Measurements from ENCODE around the gene CAV3.

CAV3 gene

DNA sequence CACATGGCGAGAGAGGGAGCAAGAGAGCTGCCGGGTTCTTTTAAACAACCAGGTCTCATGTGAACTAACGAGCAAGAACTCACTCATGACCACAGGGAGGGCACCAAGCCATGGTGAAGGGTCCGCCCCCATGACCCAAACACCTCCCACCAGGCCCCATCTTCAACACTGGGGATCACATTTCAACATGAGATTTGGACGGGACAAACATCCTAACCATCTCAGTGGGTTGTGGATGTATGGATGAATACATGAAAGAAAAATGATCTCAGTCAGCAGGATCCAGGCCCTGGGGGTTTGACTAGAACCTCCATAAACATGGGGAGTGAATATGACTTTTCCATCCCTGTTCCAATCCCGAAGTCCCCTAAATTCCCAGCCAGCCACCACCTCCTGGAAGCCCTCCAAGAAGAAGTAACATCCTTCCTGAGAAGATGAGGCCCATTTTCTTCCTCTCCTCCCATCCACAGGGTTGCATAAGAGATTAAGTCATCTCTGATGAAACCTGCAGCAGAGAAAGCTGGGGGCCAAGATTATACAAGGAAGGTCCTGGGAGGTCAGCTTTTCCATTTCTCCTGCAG lies 9.5 kb downstream of the CAV3 start:
- Mint-ChIP-seq H3K27ac (no peak overlapping the region), H3K4me1 (ENCODE audit: low read depth) (peaks cover 5% of the 10 kb centered on the region), H3K36me3 (ENCODE audit: low read depth) (no peaks in the 10 kb centered on the region), H3K9me3 (no peaks in the 10 kb centered on the region), H3K27me3 (peaks cover 6% of the 10 kb centered on the region), H3K4me3 (no peak overlapping the region)
- intact Hi-C loops (cut with micrococcal nuclease): no loop called here

- H3K27ac Mint-ChIP-seq: no peak overlapping the region
- no peaks in the 10 kb centered on the region for H3K9me3 Mint-ChIP-seq
- peaks cover 6% of the 10 kb centered on the region for H3K27me3 Mint-ChIP-seq
- no peaks in the 10 kb centered on the region for H3K36me3 Mint-ChIP-seq (ENCODE audit: low read depth)
- no peak overlapping the region for H3K4me3 Mint-ChIP-seq
- intact Hi-C loops (cut with micrococcal nuclease): no loop called here
- H3K4me1 Mint-ChIP-seq (ENCODE audit: low read depth): peaks cover 5% of the 10 kb centered on the region
Observed at GRCh38 chr3:8743911-8744310, 10.3 kb downstream of the CAV3 start.

- no peaks in the 10 kb centered on the region for H3K9me3 Mint-ChIP-seq
- H3K4me3 Mint-ChIP-seq: no peak overlapping the region
- H3K27me3 Mint-ChIP-seq: peaks cover 6% of the 10 kb centered on the region
- intact Hi-C loops (cut with micrococcal nuclease): no loop called here
- peaks cover 5% of the 10 kb centered on the region for H3K4me1 Mint-ChIP-seq (ENCODE audit: low read depth)
- H3K27ac Mint-ChIP-seq: no peak overlapping the region
- no peaks in the 10 kb centered on the region for H3K36me3 Mint-ChIP-seq (ENCODE audit: low read depth)
Observed at GRCh38 chr3:8745619-8746370, 12.2 kb downstream of the CAV3 start.

- no peaks in the 10 kb centered on the region for H3K36me3 Mint-ChIP-seq (ENCODE audit: low read depth)
- H3K27ac Mint-ChIP-seq: no peak overlapping the region
- H3K9me3 Mint-ChIP-seq: no peaks in the 10 kb centered on the region
- H3K4me3 Mint-ChIP-seq: no peak overlapping the region
- H3K27me3 Mint-ChIP-seq: peaks cover 3% of the 10 kb centered on the region
- intact Hi-C loops (cut with micrococcal nuclease): no loop called here
- peaks cover 5% of the 10 kb centered on the region for H3K4me1 Mint-ChIP-seq (ENCODE audit: low read depth)
Observed at GRCh38 chr3:8746780-8747345, 13.3 kb downstream of the CAV3 start.

DNA sequence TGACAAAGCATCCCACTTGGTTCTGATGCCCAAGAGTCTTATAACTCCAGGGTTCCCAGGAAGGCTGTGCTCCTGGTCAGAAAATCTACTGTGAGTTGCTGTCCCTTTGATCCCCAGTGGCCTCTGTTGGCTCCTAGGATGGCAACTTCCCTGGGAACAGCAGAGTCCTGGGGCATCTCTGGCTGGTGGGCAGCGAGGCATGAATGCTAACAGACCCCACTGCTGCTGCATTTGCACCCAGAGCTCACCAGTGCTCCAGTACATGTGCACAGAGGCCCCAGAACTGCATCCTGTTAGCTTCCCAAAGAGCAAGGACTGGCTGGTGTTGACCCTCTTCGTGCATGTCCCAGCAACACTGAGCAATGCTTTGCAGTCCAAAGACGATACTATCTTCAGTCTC lies 15.7 kb downstream of the CAV3 start:
- Mint-ChIP-seq H3K27ac (no peak overlapping the region), H3K9me3 (no peaks in the 10 kb centered on the region), H3K4me3 (no peak overlapping the region), H3K27me3 (no peaks in the 10 kb centered on the region), H3K4me1 (ENCODE audit: low read depth) (no peaks in the 10 kb centered on the region), H3K36me3 (ENCODE audit: low read depth) (no peaks in the 10 kb centered on the region)
- intact Hi-C loops (cut with micrococcal nuclease): no loop called here

DNA sequence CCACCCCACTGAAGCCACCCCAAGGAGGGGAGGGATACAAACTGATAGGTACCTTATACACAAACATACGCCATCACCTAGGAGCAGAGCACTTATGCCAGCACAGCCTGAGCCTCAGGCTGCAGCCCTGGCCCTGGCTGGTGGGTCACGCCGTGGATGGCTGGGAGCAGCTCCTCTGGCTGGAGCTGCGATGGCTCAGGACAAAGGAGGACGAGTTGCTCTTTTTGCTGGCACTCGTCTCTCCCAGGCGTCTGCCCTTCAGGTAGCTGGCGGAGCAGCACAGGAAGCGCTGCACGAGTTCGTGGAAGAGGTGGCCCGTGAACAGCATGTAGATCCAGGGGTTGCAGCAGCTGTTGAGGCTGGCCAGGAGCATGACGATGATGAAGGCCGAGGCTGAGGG lies 19.2 kb downstream of the CAV3 start:
- Mint-ChIP-seq H3K4me1 (ENCODE audit: low read depth) (no peaks in the 10 kb centered on the region), H3K36me3 (ENCODE audit: low read depth) (no peaks in the 10 kb centered on the region), H3K27me3 (peaks cover 2% of the 10 kb centered on the region), H3K9me3 (no peaks in the 10 kb centered on the region), H3K27ac (no peak overlapping the region), H3K4me3 (no peak overlapping the region)
- intact Hi-C loops (cut with micrococcal nuclease): no loop called here

- H3K27ac Mint-ChIP-seq: no peak overlapping the region
- H3K9me3 Mint-ChIP-seq: no peaks in the 10 kb centered on the region
- H3K27me3 Mint-ChIP-seq: peaks cover 2% of the 10 kb centered on the region
- H3K4me1 Mint-ChIP-seq (ENCODE audit: low read depth): no peaks in the 10 kb centered on the region
- H3K36me3 Mint-ChIP-seq (ENCODE audit: low read depth): no peaks in the 10 kb centered on the region
- intact Hi-C loops (cut with micrococcal nuclease): no loop called here
- H3K4me3 Mint-ChIP-seq: no peak overlapping the region
Observed at GRCh38 chr3:8755097-8755496, 21.5 kb downstream of the CAV3 start.

GRCh38 chr3:8755564-8756237 lies 22.1 kb downstream of the CAV3 start:
- no peaks in the 10 kb centered on the region for H3K36me3 Mint-ChIP-seq (ENCODE audit: low read depth)
- intact Hi-C loops (cut with micrococcal nuclease): no loop called here
- no peaks in the 10 kb centered on the region for H3K4me1 Mint-ChIP-seq (ENCODE audit: low read depth)
- H3K27ac Mint-ChIP-seq: no peak overlapping the region
- H3K4me3 Mint-ChIP-seq: no peak overlapping the region
- peaks cover 2% of the 10 kb centered on the region for H3K27me3 Mint-ChIP-seq
- H3K9me3 Mint-ChIP-seq: no peaks in the 10 kb centered on the region

DNA sequence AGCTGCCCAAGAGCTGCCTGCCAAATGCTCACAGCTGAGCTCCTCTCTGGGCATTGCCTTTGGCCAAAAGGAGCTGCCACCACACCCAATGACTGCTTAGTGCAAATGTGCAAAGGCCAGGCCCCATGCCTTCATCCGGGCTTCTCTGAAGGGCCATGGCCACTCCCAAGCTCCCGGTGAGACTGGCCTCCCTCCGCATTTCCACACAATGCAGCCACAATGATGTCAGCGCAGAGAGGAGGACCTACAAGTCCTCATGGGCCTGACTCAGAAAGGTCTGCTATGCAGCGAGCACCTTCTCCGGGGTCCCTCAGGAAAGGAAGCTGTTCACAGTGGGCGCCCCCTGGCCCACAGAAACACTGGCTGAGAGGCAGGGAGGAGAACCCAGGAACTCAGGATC lies 23.1 kb downstream of the CAV3 start:
- Mint-ChIP-seq H3K27ac (no peak overlapping the region), H3K36me3 (ENCODE audit: low read depth) (no peaks in the 10 kb centered on the region), H3K4me3 (no peak overlapping the region), H3K9me3 (no peaks in the 10 kb centered on the region), H3K4me1 (ENCODE audit: low read depth) (no peaks in the 10 kb centered on the region), H3K27me3 (peaks cover 2% of the 10 kb centered on the region)
- intact Hi-C loops (cut with micrococcal nuclease): no loop called here

GRCh38 chr3:8757551-8758518 lies 24.2 kb downstream of the CAV3 start:
- H3K4me3 Mint-ChIP-seq: no peak overlapping the region
- no peaks in the 10 kb centered on the region for H3K9me3 Mint-ChIP-seq
- H3K27me3 Mint-ChIP-seq: peaks cover 2% of the 10 kb centered on the region
- H3K36me3 Mint-ChIP-seq (ENCODE audit: low read depth): no peaks in the 10 kb centered on the region
- intact Hi-C loops (cut with micrococcal nuclease): no loop called here
- H3K4me1 Mint-ChIP-seq (ENCODE audit: low read depth): no peaks in the 10 kb centered on the region
- H3K27ac Mint-ChIP-seq: no peak overlapping the region

DNA sequence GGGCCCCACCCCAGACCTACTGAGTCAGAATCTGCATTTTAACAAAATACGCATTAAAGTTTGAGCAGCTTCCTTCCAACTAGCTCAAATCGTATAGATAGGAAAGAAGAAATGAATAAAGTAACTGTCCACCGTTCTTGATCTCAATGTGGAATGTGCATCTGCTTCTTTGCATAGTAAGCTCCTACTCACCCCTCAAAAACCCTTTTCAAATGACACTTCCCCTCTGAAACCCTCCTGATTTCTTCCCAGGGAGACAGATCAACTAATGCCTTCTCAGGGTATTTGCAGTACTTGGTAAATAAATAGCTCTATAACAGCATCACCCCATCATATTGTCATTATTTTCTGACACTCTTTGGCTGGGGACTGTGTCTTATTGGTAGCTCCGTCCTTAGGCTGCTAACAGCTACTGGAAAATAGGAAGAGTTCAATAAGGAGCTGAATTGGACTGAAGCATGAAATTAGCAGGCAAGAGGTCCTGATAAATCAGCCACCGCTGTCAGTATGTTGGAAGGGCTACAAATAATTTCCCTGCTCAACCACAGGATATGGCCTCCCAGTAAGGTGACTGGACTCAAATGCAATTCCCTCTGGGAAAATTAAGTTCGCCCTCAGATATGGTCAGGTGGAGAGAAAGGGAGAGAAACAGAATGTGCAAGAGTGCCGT lies 25.6 kb downstream of the CAV3 start:
- H3K4me1 Mint-ChIP-seq (ENCODE audit: low read depth): no peaks in the 10 kb centered on the region
- H3K9me3 Mint-ChIP-seq: no peaks in the 10 kb centered on the region
- H3K27ac Mint-ChIP-seq: no peak overlapping the region
- intact Hi-C loops (cut with micrococcal nuclease): no loop called here
- H3K4me3 Mint-ChIP-seq: no peak overlapping the region
- no peaks in the 10 kb centered on the region for H3K36me3 Mint-ChIP-seq (ENCODE audit: low read depth)
- peaks cover 2% of the 10 kb centered on the region for H3K27me3 Mint-ChIP-seq

- Mint-ChIP-seq H3K27me3 (peaks cover 2% of the 10 kb centered on the region), H3K36me3 (ENCODE audit: low read depth) (no peaks in the 10 kb centered on the region), H3K27ac (no peak overlapping the region), H3K4me1 (ENCODE audit: low read depth) (no peaks in the 10 kb centered on the region), H3K4me3 (no peak overlapping the region), H3K9me3 (no peaks in the 10 kb centered on the region)
- intact Hi-C loops (cut with micrococcal nuclease): no loop called here
Observed at GRCh38 chr3:8760091-8760490, 26.5 kb downstream of the CAV3 start.

DNA sequence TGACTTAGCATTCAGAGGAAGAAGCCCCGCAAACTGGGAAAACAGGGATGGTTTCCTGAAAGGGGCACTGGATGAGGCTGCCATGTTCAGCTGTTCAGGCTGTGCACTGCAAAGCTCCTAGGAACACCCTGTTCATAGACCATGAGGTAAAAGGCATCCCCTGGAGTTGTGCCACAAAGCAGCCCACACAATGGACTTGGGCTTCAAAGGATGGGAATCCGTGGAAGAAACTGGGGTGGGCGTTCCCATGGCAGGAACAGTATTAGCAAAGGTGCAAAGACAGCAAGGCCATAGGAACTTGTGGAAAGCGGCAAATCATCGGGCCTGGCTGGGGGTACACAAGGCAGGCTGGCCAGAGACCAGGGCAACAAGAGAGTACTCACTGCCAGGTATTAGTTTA lies 26.9 kb downstream of the CAV3 start:
- intact Hi-C loops (cut with micrococcal nuclease): no loop called here
- Mint-ChIP-seq H3K27ac (no peak overlapping the region), H3K4me1 (ENCODE audit: low read depth) (no peaks in the 10 kb centered on the region), H3K36me3 (ENCODE audit: low read depth) (no peaks in the 10 kb centered on the region), H3K4me3 (no peak overlapping the region), H3K27me3 (peaks cover 2% of the 10 kb centered on the region), H3K9me3 (no peaks in the 10 kb centered on the region)

All from dendritic cell treated with granulocyte-macrophage colony-stimulating factor and Interleukin-4, amounts not matched to agents 40 ng/mL and 50 ng/mL, for 4 days (primary cell).